ENCODE results near the gene MTMR10. TPM values are rescaled to one million over a fixed set of nuclear protein-coding genes. Genes with fewer than 3 reads are reported as not detected.

MTMR10 gene
- polyA plus RNA-seq, 1 experiment: 13.7 TPM

DNA sequence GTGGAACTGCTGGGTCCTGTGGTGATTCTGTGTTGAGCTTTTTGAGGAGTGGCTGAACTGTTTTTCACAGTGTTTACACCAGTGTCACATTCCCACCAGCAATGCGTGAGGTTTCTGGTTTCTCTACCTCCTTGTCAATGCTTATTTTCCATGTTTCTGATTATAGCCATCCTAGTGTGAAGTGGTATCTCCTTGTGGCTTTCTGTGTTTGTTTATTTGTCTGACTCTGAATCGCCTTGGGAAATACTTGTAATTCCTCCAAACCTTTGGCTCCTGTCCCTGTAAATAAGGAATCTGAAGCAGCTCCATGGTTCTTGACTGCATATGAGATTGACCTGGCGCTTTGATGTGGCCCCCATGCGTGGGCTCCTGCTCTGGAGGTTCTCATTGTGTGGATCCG, 67.1 kb downstream of the MTMR10 start:
- Histone ChIP-seq H3K27me3 (ENCODE audit: control insufficient read depth, insufficient read depth, low read length) (no peaks in the 10 kb centered on the region), H3K4me3 (ENCODE audit: low read depth, low read length) (no peak overlapping the region), H3K36me3 (ENCODE audit: control insufficient read depth, insufficient read depth, low read length) (peaks cover 15% of the 10 kb centered on the region)
- TF ChIP-seq, protein P1, sequence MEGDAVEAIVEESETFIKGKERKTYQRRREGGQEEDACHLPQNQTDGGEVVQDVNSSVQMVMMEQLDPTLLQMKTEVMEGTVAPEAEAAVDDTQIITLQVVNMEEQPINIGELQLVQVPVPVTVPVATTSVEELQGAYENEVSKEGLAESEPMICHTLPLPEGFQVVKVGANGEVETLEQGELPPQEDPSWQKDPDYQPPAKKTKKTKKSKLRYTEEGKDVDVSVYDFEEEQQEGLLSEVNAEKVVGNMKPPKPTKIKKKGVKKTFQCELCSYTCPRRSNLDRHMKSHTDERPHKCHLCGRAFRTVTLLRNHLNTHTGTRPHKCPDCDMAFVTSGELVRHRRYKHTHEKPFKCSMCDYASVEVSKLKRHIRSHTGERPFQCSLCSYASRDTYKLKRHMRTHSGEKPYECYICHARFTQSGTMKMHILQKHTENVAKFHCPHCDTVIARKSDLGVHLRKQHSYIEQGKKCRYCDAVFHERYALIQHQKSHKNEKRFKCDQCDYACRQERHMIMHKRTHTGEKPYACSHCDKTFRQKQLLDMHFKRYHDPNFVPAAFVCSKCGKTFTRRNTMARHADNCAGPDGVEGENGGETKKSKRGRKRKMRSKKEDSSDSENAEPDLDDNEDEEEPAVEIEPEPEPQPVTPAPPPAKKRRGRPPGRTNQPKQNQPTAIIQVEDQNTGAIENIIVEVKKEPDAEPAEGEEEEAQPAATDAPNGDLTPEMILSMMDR (IDR thresholded peaks at IDR 0.05; ENCODE audit: insufficient read depth, low read depth, low read length): no peak
- DNase-seq (ENCODE audit: low read depth): peak; percentile 66
- POLR2A ChIA-PET: no interaction called here
- CTCF ChIA-PET: no interaction called here

DNA sequence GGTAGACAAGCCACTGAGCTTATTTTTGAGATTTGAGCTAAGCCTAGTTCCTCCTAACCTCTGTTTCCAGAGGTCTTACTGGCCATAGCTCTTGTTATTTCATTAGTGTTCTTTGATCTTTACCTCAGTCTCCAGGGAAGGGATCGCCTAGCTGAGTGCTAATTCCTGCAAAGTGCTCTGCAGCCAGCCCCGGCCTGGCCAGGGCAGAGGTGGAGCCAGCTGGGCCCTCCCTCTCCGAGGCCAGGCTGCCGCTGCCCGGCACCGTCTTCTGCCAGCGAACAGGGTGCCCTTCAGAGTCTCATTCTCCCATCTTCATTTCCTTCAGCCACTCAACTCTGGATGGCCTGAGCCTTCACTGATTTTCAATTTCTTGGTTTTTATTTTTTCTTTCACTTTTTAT, 68.0 kb downstream of the MTMR10 start:
- H3K27me3 ChIP-seq (ENCODE audit: control insufficient read depth, insufficient read depth, low read length): no peaks in the 10 kb centered on the region
- H3K4me3 ChIP-seq (ENCODE audit: low read depth, low read length): no peak overlapping the region
- ChIA-PET POLR2A (no interaction called here), CTCF (interaction anchor here (0.6 to 1.9 kb wide), 7 partner anchors 10 to 304 kb away, joined by 3 to 8 read pairs (median 3); partner anchors contain the start of gene FAN1)
- TF ChIP-seq, protein P1 (IDR thresholded peaks at IDR 0.05; ENCODE audit: insufficient read depth, low read depth, low read length): no peak
- DNase-seq (ENCODE audit: low read depth): no peak
- H3K36me3 ChIP-seq (ENCODE audit: control insufficient read depth, insufficient read depth, low read length): peaks cover 12% of the 10 kb centered on the region

DNA sequence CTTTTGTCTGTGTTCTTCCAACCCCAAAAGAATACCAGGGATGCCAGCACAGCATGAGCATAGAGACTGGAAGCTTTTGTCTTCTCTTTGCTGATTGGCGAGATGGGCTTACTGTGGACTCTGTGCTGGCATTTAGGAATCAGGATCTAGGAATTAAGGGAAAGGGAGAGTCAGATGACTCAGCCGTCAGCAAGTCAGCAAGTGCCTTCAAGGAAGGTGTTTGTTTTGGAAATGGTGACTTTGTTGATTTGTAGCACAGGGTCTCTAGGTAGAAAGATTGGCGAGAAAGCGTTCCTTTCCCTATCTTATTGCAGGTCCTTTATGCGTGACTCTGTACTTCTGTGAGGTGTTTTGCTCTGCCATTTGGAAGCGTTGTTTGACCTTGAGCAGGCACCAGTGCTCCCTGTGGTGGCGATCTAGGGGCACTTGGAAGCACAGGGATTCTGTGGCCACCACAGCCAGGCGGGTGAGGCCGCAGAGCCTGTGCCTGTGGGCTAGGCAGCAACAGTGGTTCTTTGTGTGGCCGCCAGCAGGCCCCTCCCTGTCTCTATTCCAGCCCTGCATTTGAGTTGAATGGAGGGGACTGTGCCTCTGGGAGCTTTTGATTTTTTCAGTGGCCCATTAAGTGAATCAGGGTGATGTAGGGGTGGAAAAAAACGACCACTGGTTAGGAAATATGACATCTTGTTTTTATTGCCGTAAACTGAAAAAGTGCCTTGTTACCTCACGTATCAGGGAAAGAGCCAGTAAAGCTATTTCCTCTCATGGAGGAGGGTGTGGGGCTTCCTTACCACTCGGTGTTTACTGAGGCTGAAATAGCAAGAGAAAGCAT, 68.7 kb downstream of the MTMR10 start:
- peaks cover 12% of the 10 kb centered on the region for H3K36me3 ChIP-seq (ENCODE audit: control insufficient read depth, insufficient read depth, low read length)
- CTCF ChIA-PET: interaction anchor here (0.6 to 1.9 kb wide), 6 partner anchors 9 to 206 kb away, joined by 3 to 8 read pairs (median 3); partner anchors contain the start of gene FAN1
- H3K27me3 ChIP-seq (ENCODE audit: control insufficient read depth, insufficient read depth, low read length): no peaks in the 10 kb centered on the region
- POLR2A ChIA-PET: no interaction called here
- H3K4me3 ChIP-seq (ENCODE audit: low read depth, low read length): no peak overlapping the region
- TF ChIP-seq, protein P1 (IDR thresholded peaks at IDR 0.05; ENCODE audit: insufficient read depth, low read depth, low read length): no peak
- DNase-seq (ENCODE audit: low read depth): peak; percentile 44

DNA sequence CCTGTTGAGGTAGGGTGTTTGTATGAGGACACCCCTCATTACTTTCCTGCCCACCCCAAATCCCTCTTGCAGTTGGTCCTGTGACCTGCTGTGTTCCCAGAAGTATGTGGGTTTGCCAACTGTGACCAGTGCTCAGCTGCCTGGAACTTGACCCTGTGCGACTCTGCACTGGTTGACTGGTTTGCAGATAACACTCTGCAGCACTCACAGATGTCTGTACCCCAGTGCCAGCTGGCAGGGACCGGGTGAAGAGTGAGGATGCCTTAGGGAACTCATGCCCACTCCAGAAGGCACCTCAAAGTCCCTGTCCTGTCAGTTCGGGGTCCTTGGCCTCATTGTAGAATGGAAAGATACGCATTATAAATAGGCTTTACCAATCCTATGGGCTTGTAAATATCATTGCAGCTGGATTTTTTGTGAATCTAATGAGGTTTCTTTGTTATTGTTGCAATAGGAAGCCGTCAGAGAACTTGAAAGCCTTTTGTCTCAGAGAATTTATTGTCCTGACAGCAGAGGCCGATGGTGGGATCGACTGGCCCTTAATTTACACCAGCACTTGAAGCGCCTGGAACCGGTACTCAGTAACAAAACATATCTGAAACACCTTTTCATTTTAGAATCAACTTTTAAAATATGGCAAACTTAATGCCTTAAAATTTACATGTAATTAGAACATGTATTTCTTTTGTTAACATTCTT, 69.5 kb downstream of the MTMR10 start:
- CTCF ChIA-PET: interaction anchor here (1.7 to 1.9 kb wide), 2 partner anchors 8 to 18 kb away, joined by 7 to 8 read pairs; partner anchors contain the start of gene FAN1
- peaks cover 9% of the 10 kb centered on the region for H3K36me3 ChIP-seq (ENCODE audit: control insufficient read depth, insufficient read depth, low read length)
- no peaks in the 10 kb centered on the region for H3K27me3 ChIP-seq (ENCODE audit: control insufficient read depth, insufficient read depth, low read length)
- no peak overlapping the region for H3K4me3 ChIP-seq (ENCODE audit: low read depth, low read length)
- TF ChIP-seq, protein P1 (IDR thresholded peaks at IDR 0.05; ENCODE audit: insufficient read depth, low read depth, low read length): no peak
- DNase-seq (ENCODE audit: low read depth): no peak
- POLR2A ChIA-PET: no interaction called here

DNA sequence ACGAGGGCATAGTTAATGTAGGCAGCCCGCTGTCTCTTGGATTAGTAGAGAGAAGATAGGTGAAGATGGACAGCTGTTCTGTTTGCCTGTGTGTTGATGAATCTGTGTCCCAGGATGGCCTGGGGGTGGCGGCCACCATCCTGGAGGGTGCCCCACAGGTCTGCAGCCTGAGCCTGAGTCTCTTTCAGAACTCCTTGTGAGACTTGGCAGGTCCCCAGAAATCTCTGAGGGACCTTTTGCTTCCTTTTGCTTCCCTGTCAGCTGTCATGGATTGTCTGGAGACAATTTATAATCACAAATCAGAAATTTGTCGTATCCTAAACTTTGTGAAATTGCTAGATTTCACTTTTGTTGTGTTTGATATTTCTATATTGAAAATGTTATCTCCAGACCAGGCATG, 70.3 kb downstream of the MTMR10 start:
- no peak overlapping the region for H3K4me3 ChIP-seq (ENCODE audit: low read depth, low read length)
- TF ChIP-seq, protein P1 (IDR thresholded peaks at IDR 0.05; ENCODE audit: insufficient read depth, low read depth, low read length): no peak
- H3K36me3 ChIP-seq (ENCODE audit: control insufficient read depth, insufficient read depth, low read length): peaks cover 8% of the 10 kb centered on the region
- no peak for DNase-seq (ENCODE audit: low read depth)
- ChIA-PET CTCF (no interaction called here), POLR2A (no interaction called here)
- H3K27me3 ChIP-seq (ENCODE audit: control insufficient read depth, insufficient read depth, low read length): no peaks in the 10 kb centered on the region
